H1 (cell line): ENCODE results near the gene ACAP1. TPM values are rescaled to one million over a fixed set of nuclear protein-coding genes. Genes with fewer than 3 reads are reported as not detected.

Experiments used
- BACH1 ChIP-seq: IDR thresholded peaks from 2 replicates; pipeline ENCODE4 v1.6.1; 2012; ENCODE audit warnings: low read length, improper control_type of control experiment
- BRCA1 ChIP-seq: IDR thresholded peaks from 2 replicates; pipeline ENCODE4 v1.6.1; 2012; ENCODE audit warnings: low read depth, low read length, improper control_type of control experiment
- CBX5 ChIP-seq: fragments of 300-800, 300-1000 bp; sonication (generic); IDR thresholded peaks from 2 replicates; pipeline ENCODE4 v1.7.1; 2016; ENCODE audit warnings: antibody characterized with exemption, low read length, low read depth
- CHD2 ChIP-seq: IDR thresholded peaks from 2 replicates; pipeline ENCODE4 v1.6.1; 2012; ENCODE audit warnings: low read length, improper control_type of control experiment
- CREB1 ChIP-seq: IDR thresholded peaks from 2 replicates; pipeline ENCODE4 v1.6.1; 2012; ENCODE audit warnings: inconsistent platforms
- CTCF ChIP-seq, 3 experiments: IDR thresholded peaks; 1 replicate in 2 of 3; 2 replicates in 1 of 3; pipeline versions ENCODE4 v1.5.1 to v1.6.1; 2011; ENCODE audit warnings: low read length in 3 of 3, mild to moderate bottlenecking in 3 of 3, inconsistent platforms in 2 of 3, low read depth in 1 of 3, moderate library complexity in 1 of 3; ENCODE audit not compliant: insufficient read depth in 1 of 3; ENCODE audit errors: control extremely low read depth in 1 of 3
- EGR1 ChIP-seq: IDR thresholded peaks from 2 replicates; pipeline ENCODE4 v1.6.1; 2011; ENCODE audit warnings: low read depth, low read length, borderline replicate concordance
- FOSL1 ChIP-seq: IDR thresholded peaks from 2 replicates; pipeline ENCODE4 v1.6.1; 2011; ENCODE audit warnings: mild to moderate bottlenecking, low read depth, low read length, moderate library complexity; ENCODE audit not compliant: insufficient read depth
- HDAC2 ChIP-seq, 2 experiments: fragments of 300-600 bp in 1 of 2; sonication (generic) in 1 of 2; IDR thresholded peaks; 2 replicates each; pipeline ENCODE4 v1.6.1; 2011 to 2012; ENCODE audit warnings: low read depth in 2 of 2, low read length in 2 of 2, mild to moderate bottlenecking in 2 of 2, moderate library complexity in 2 of 2, borderline replicate concordance in 1 of 2, inconsistent platforms in 1 of 2
- MAFK ChIP-seq: IDR thresholded peaks from 2 replicates; pipeline ENCODE4 v1.6.1; 2012; ENCODE audit warnings: low read depth, mild to moderate bottlenecking, improper control_type of control experiment, low read length
- NRF1 ChIP-seq: IDR thresholded peaks from 2 replicates; pipeline ENCODE4 v1.6.1; 2011; ENCODE audit warnings: mild to moderate bottlenecking, low read depth, low read length, improper control_type of control experiment
- PHF8 ChIP-seq: fragments of 200-600 bp; sonication (generic); conservative IDR thresholded peaks from 2 replicates; pipeline ENCODE4 v1.7.1; 2012; ENCODE audit warnings: low read depth, mild to moderate bottlenecking, inconsistent platforms, low read length, moderate library complexity
- POLR2A ChIP-seq, 2 experiments: IDR thresholded peaks; 1 replicate in 1 of 2; 2 replicates in 1 of 2; pipeline ENCODE4 v1.6.1; 2011; ENCODE audit warnings: low read depth in 2 of 2, low read length in 2 of 2, mild to moderate bottlenecking in 2 of 2; ENCODE audit errors: control extremely low read depth in 1 of 2
- POLR2AphosphoS5 ChIP-seq: IDR thresholded peaks from 2 replicates; pipeline ENCODE4 v1.6.1; 2011; ENCODE audit warnings: low read depth, low read length
- RFX5 ChIP-seq: IDR thresholded peaks from 2 replicates; pipeline ENCODE4 v1.6.1; 2011; ENCODE audit warnings: low read depth, low read length, improper control_type of control experiment, borderline replicate concordance
- SIRT6 ChIP-seq: IDR thresholded peaks from one replicate; pipeline ENCODE4 v1.7.1; 2012; ENCODE audit warnings: low read length, inconsistent platforms
- SP4 ChIP-seq: IDR thresholded peaks from 2 replicates; pipeline ENCODE4 v1.6.1; 2012; ENCODE audit warnings: low read length, inconsistent platforms
- SRF ChIP-seq: IDR thresholded peaks from 2 replicates; pipeline ENCODE4 v1.6.1; 2011; ENCODE audit warnings: mild to moderate bottlenecking, low read depth, low read length, moderate library complexity
- SUZ12 ChIP-seq: fragments of 200-600 bp; sonication (generic); IDR thresholded peaks from 2 replicates; pipeline ENCODE4 v1.6.1; 2012; ENCODE audit warnings: mild to moderate bottlenecking, inconsistent platforms, low read length, moderate library complexity, mixed read lengths
- TBP ChIP-seq: IDR thresholded peaks from 2 replicates; pipeline ENCODE4 v1.6.1; 2011; ENCODE audit warnings: low read depth, low read length, improper control_type of control experiment
- TCF12 ChIP-seq: IDR thresholded peaks from 2 replicates; pipeline ENCODE4 v1.6.1; 2011; ENCODE audit warnings: low read depth, mild to moderate bottlenecking, low read length
- TEAD4 ChIP-seq: IDR thresholded peaks from 2 replicates; pipeline ENCODE4 v1.6.1; 2012; ENCODE audit warnings: low read depth, low read length, inconsistent platforms, mixed read lengths
- YY1 ChIP-seq: IDR thresholded peaks from 2 replicates; pipeline ENCODE4 v1.6.1; 2011; ENCODE audit warnings: low read depth, mild to moderate bottlenecking, low read length
- ZNF274 ChIP-seq: IDR thresholded peaks from 2 replicates; pipeline ENCODE4 v1.7.0; 2012; ENCODE audit warnings: low read length, borderline replicate concordance; ENCODE audit errors: extremely low read depth
- polyA plus RNA-seq, 7 experiments: library from polyadenylated mRNA; depleted of rRNA in 3 of 7; stranded (reverse) in 5 of 7; unstranded in 2 of 7; fragments of >200 nt in 5 of 7; fragments of 200-250 nt in 2 of 7; gene quantifications; 1 replicate in 5 of 7; 2 replicates in 1 of 7; 4 replicates in 1 of 7; pipeline versions ENCODE4 v1.2.1 to v1.2.3, GENCODE V29; 2011 to 2013; ENCODE audit warnings: missing spikeins in 2 of 7, mixed read lengths in 2 of 7
- total RNA-seq: library from RNA; stranded (reverse); fragmentation: NEBNext Ultra II Directional; extraction: Animal tissue kit (Norgen Biotek cat#: 25700); gene quantifications from 2 replicates; pipeline ENCODE4 v1.2.1, GENCODE V29; 2021

Gene ACAP1
- total and polyA plus RNA-seq, 2 of the 8 experiments (the other 6 are each of a cell fraction or from before 2014, with no cell fraction given), result 11.9 to 45.1 TPM

GRCh38 chr17:7306911-7307685, 29.2 kb upstream of the ACAP1 start, which contains the start of gene EIF5A (continued):
- TF ChIP-seq HDAC2 (IDR thresholded peaks at IDR 0.05; ENCODE audit: borderline replicate concordance in 1 of 2, low read depth in 2 of 2, low read length in 2 of 2) (peak; percentile 74 to 92; a peak in 2 of 4 replicates), YY1 (no peak; the same call in 1 of the 2 replicates), CTCF (IDR thresholded peaks at IDR 0.05; ENCODE audit: control extremely low read depth in 1 of 3, insufficient read depth in 1 of 3, low read depth in 1 of 3, low read length in 3 of 3) (no peak), POLR2AphosphoS5 (peak; percentile 85), CHD2 (no peak), NRF1 (peak; percentile 98), SRF (no peak), BRCA1 (no peak), MAFK (no peak), TEAD4 (no peak), POLR2A (IDR thresholded peaks at IDR 0.05; ENCODE audit: control extremely low read depth in 1 of 2, low read depth in 2 of 2, low read length in 2 of 2) (peak; percentile 39 to 62), PHF8 (peak; percentile 12; the same call in 1 of the 2 replicates), TBP (peak; percentile 63), FOSL1 (no peak), EGR1 (peak; percentile 100), CREB1 (peak; percentile 90), RFX5 (no peak), BACH1 (peak; percentile 92), SP4 (peak; percentile 73; the same call in 1 of the 2 replicates), CBX5 (no peak), SIRT6 (no peak), ZNF274 (no peak), TCF12 (no peak), SUZ12 (no peak)
